KBM-7 (cell line): ENCODE data around the gene ADPRM.

Source experiments
- DNase-seq: peaks from one replicate; pipeline ENCODE4 v3.0.0-alpha.2; 2015
- in situ Hi-C: fragments of 300-500 bp; cut with MboI; formaldehyde crosslinking; loops from 2 replicates; pipeline ENCODE4 v1.14.3; 2020; ENCODE audit warnings: low sequenced_read_pairs, low pct_unique_long_range_greater_than_20kb, mixed read lengths

Gene ADPRM

GRCh38 chr17:10757067-10757466 is 59.7 kb downstream of the ADPRM start:
- in situ Hi-C loops = no loop called here

GRCh38 chr17:10757647-10758046 is 60.3 kb downstream of the ADPRM start:
- in situ Hi-C loops = no loop called here
- DNase-seq = no peak

More at GRCh38 chr17:10757067-10757466, 59.7 kb downstream of the ADPRM start:
- DNase-seq = no peak

- in situ Hi-C loops = no loop called here
- DNase-seq = no peak
Observed at GRCh38 chr17:10758062-10758461, 60.7 kb downstream of the ADPRM start.
